Stimulated activated CD4-positive, alpha-beta T cell treated with anti-CD3 and anti-CD28 coated beads, Interleukin-4, amount 100 ng/mL, for 4 hours (primary cell): ENCODE results near the gene FAM13C.

ENCODE experiments used
- DNase-seq, 2 experiments: peaks; one replicate each; pipeline ENCODE4 v3.0.0-alpha.2; 2020

FAM13C gene

GRCh38 chr10:59360605-59361405 lies 1.5 kb downstream of the FAM13C start:
- DNase-seq: no peak

GRCh38 chr10:59358576-59358975 lies 3.8 kb downstream of the FAM13C start:
- no peak for DNase-seq

GRCh38 chr10:59354434-59354833 lies 7.9 kb downstream of the FAM13C start:
- DNase-seq: no peak

GRCh38 chr10:59350558-59350957 lies 11.8 kb downstream of the FAM13C start:
- DNase-seq: no peak

- no peak for DNase-seq
Measured at GRCh38 chr10:59346321-59346720, 16.0 kb downstream of the FAM13C start.

- no peak for DNase-seq
Measured at GRCh38 chr10:59342723-59343122, 19.6 kb downstream of the FAM13C start.

GRCh38 chr10:59342000-59342399 lies 20.3 kb downstream of the FAM13C start:
- DNase-seq: no peak

GRCh38 chr10:59340285-59340684 lies 22.1 kb downstream of the FAM13C start:
- no peak for DNase-seq

GRCh38 chr10:59339351-59339750 lies 23.0 kb downstream of the FAM13C start:
- DNase-seq: no peak

- no peak for DNase-seq
Measured at GRCh38 chr10:59337201-59337652, 25.1 kb downstream of the FAM13C start.

GRCh38 chr10:59336632-59337031 lies 25.7 kb downstream of the FAM13C start:
- no peak for DNase-seq

GRCh38 chr10:59335497-59335896 lies 26.9 kb downstream of the FAM13C start:
- no peak for DNase-seq

- no peak for DNase-seq
Measured at GRCh38 chr10:59333701-59334100, 28.6 kb downstream of the FAM13C start.

GRCh38 chr10:59332581-59332980 lies 29.8 kb downstream of the FAM13C start:
- no peak for DNase-seq

- no peak for DNase-seq
Measured at GRCh38 chr10:59331661-59332060, 30.7 kb downstream of the FAM13C start.

GRCh38 chr10:59325116-59325515 lies 37.2 kb downstream of the FAM13C start:
- DNase-seq: no peak

GRCh38 chr10:59324597-59324996 lies 37.8 kb downstream of the FAM13C start:
- DNase-seq: no peak

GRCh38 chr10:59323831-59324401 lies 38.4 kb downstream of the FAM13C start:
- no peak for DNase-seq

GRCh38 chr10:59323036-59323459 lies 39.3 kb downstream of the FAM13C start:
- DNase-seq: no peak

- no peak for DNase-seq
Measured at GRCh38 chr10:59322131-59322530, 40.2 kb downstream of the FAM13C start.

- DNase-seq: no peak
Measured at GRCh38 chr10:59320355-59320754, 42.0 kb downstream of the FAM13C start.

- no peak for DNase-seq
Measured at GRCh38 chr10:59319854-59320253, 42.5 kb downstream of the FAM13C start.

- DNase-seq: no peak
Measured at GRCh38 chr10:59317066-59317465, 45.3 kb downstream of the FAM13C start.

- DNase-seq: no peak
Measured at GRCh38 chr10:59315465-59315864, 46.9 kb downstream of the FAM13C start.

- no peak for DNase-seq
Measured at GRCh38 chr10:59314268-59314667, 48.1 kb downstream of the FAM13C start.
